ENCODE results near the gene ZNF554. TPM values are rescaled to one million over a fixed set of nuclear protein-coding genes. Genes with fewer than 3 reads are reported as not detected.

The ZNF554 gene
- total RNA-seq, 1 experiment from 2014 or later = 5.9 TPM

- H2BK5ac ChIP-seq (ENCODE audit: insufficient read length, low read length) = no peak overlapping the region
- H2BK15ac ChIP-seq (ENCODE audit: low read depth, low read length) = no peak overlapping the region
- H4K8ac ChIP-seq (replicated peaks; ENCODE audit: insufficient read length, low read depth, low read length) = no peak overlapping the region
- H3K9ac ChIP-seq (ENCODE audit: extremely low read depth, insufficient read length, low read length) = no peak overlapping the region
- no peak overlapping the region for H3K23ac ChIP-seq (ENCODE audit: insufficient read length, low read depth, low read length)
- H2AK5ac ChIP-seq (ENCODE audit: insufficient read length, low read length) = no peak overlapping the region
- peaks cover 45% of the 10 kb centered on the region for H3K9me3 ChIP-seq (ENCODE audit: control insufficient read depth, low read depth, low read length)
- no CpG with 5 or more reads among the region's 4 CpGs for WGBS (ENCODE audit: extremely low coverage, insufficient read length, low lambda C conversion rate)
- Mint-ChIP-seq H3K36me3 (ENCODE audit: insufficient read depth in 1 of 3, low read depth in 3 of 3) (peaks cover 50 to 53% (median 51%) of the 10 kb centered on the region in 3 experiments), H3K27ac (no peak overlapping the region), H3K27me3 (ENCODE audit: low read depth) (peaks cover 2% of the 10 kb centered on the region; the same call in 1 of the 2 replicates), H3K4me3 (no peak overlapping the region), H3K9me3 (peaks cover 56% of the 10 kb centered on the region in 2 experiments), H3K4me1 (peaks cover 4% of the 10 kb centered on the region in 2 experiments)
- H2AFZ ChIP-seq (ENCODE audit: low read length) = no peak overlapping the region
- no peak for TF ChIP-seq CTCF (conservative IDR thresholded peaks at IDR 0.05)
- H3K27me3 ChIP-seq (ENCODE audit: insufficient read depth, low read length) = no peaks in the 10 kb centered on the region
- H3K79me1 ChIP-seq (ENCODE audit: insufficient read depth, low read depth, low read length, poor library complexity, severe bottlenecking) = no peaks in the 10 kb centered on the region
- no peak overlapping the region for H3K27ac ChIP-seq (ENCODE audit: insufficient read length, low read depth, low read length)
- no peak overlapping the region for H3K14ac ChIP-seq (ENCODE audit: insufficient read depth, low read length)
- H3K18ac ChIP-seq (ENCODE audit: insufficient read length, low read depth, low read length) = no peak overlapping the region
- H3T11ph ChIP-seq (ENCODE audit: low read length) = no peak overlapping the region
- no peak overlapping the region for H2BK20ac ChIP-seq (ENCODE audit: low read depth, low read length, poor library complexity, severe bottlenecking)
- no peak overlapping the region for H3K4me2 ChIP-seq (ENCODE audit: insufficient read depth, insufficient read length, low read length)
- no peak overlapping the region for H3K56ac ChIP-seq (ENCODE audit: insufficient read length, low read depth, low read length)
- H3K23me2 ChIP-seq (ENCODE audit: insufficient read length, low read depth, low read length, poor library complexity, severe bottlenecking) = peaks cover 5% of the 10 kb centered on the region
- no peaks in the 10 kb centered on the region for H3K79me2 ChIP-seq (ENCODE audit: insufficient read depth, low read length)
- H4K91ac ChIP-seq (ENCODE audit: insufficient read length, low read depth, low read length) = no peak overlapping the region
- DNase-seq = no peak
- H4K20me1 ChIP-seq (ENCODE audit: control insufficient read depth, insufficient read depth, insufficient read length) = no peaks in the 10 kb centered on the region
- no peak overlapping the region for H2BK120ac ChIP-seq (ENCODE audit: low read depth, low read length, poor library complexity, severe bottlenecking)
- H4K5ac ChIP-seq (ENCODE audit: insufficient read length, low read depth, low read length) = no peak overlapping the region
- H2BK12ac ChIP-seq (ENCODE audit: insufficient read length, low read depth, low read length) = no peak overlapping the region
- H3K4me1 ChIP-seq (ENCODE audit: insufficient read depth, low read length) = no peaks in the 10 kb centered on the region
- H3K4ac ChIP-seq (ENCODE audit: low read depth, low read length) = no peak overlapping the region
Observed at GRCh38 chr19:2837430-2837829, 17.8 kb downstream of the ZNF554 start.
